ENCODE data around the gene OR2V1. TPM values are rescaled to one million over a fixed set of nuclear protein-coding genes. Genes with fewer than 3 reads are reported as not detected.
A peak's percentile ranks its signal among the peaks of the same experiment; 100 is the strongest.
"Not testable (repeated sequence)": the region's sequence is repeated elsewhere in the genome, so short reads cannot be mapped to it uniquely, and the experiment has no call there.

The OR2V1 gene, protein sequence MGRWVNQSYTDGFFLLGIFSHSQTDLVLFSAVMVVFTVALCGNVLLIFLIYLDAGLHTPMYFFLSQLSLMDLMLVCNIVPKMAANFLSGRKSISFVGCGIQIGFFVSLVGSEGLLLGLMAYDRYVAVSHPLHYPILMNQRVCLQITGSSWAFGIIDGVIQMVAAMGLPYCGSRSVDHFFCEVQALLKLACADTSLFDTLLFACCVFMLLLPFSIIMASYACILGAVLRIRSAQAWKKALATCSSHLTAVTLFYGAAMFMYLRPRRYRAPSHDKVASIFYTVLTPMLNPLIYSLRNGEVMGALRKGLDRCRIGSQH
- not detected in 2 replicates for total RNA-seq (2014; rRNA removed; shearing (Covaris generic))

DNA sequence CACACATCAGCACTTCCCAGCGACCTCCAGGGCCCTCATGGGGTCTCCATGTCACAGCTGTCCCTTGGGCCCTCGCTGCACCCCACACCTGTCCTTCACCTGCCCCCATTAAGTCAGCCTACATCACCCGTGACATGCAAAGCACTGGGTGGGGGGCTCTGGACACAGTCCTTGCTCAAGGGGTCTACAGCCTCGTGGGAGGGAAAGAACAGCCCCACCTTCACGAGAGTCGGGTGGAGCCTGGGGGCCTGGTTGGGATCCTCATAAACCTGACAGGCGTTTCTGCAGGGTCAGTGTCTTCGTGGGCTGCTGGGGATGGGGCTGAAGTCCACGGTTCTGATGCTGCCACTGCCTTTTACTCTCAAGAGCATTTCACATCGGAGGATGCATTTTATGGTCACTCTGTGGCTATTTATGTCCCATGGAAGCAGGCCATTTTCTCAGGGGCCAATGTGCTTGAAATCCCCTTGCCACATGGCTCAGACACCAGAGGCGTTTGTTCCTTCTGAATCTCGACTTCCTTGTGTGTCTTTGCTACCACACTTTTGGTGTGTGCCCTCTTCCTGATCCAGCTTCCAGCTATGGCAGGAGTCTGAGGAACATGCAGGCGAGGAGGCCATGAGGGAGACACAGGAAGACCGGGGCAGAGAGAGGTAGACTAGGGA, at the start of gene OR2V1:
OR2V1 (minus strand) TSS at position 338 of the 665 bp plus-strand sequence. CDS start 5,865 bp downstream, outside the sequence.
- DNase-seq (ENCODE audit: low read depth), result no peak

DNA sequence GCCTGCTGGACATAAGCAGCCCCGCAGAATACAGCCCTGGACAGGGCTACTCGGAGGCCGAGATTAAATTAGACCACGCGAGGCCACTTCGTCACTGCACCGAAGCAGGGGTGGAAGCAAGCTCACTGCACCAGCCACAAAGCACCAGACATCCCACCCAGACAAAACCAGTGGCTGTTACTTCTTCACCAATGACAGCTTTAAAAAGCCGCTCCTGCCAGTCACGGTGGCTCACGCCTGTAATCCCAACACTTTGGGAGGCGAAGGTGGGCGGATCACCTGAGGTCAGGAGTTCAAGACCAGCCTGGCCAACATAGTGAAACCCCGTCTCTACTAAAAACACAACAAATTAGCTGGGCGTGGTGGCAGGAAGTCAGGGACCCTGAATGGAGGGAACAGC, 46.6 kb upstream of the OR2V1 start:
- not testable (repeated sequence) for DNase-seq (ENCODE audit: low read depth)

- no peak for DNase-seq (ENCODE audit: low read depth)
These were observed 45.4 kb upstream of the OR2V1 start for GRCh38 chr5:181176254-181176952.

GRCh38 chr5:181173420-181174342, 42.7 kb upstream of the OR2V1 start:
- DNase-seq (ENCODE audit: low read depth), result peak; percentile 43

GRCh38 chr5:181173027-181173419, 42.1 kb upstream of the OR2V1 start:
- DNase-seq (ENCODE audit: low read depth), result no peak

DNA sequence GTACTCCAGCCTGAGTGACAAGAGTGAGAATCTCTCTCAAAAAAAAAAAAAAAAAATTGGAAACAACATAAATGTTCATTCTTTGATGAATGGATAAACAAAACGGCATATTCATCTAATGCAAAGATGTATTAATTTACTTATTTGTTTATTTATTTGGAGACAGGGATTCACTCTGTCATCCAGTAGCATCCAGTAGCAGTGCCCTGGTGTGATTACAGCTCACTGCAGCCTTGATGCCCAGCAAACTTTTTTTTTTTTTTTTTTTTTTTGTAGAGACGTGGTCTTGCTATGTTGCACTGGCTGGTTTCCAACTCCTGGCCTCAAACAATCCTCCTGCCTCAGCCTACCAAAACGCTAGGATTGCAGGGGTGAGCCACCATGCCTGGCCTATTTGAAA, 40.8 kb upstream of the OR2V1 start:
- no peak for DNase-seq (ENCODE audit: low read depth)

DNA sequence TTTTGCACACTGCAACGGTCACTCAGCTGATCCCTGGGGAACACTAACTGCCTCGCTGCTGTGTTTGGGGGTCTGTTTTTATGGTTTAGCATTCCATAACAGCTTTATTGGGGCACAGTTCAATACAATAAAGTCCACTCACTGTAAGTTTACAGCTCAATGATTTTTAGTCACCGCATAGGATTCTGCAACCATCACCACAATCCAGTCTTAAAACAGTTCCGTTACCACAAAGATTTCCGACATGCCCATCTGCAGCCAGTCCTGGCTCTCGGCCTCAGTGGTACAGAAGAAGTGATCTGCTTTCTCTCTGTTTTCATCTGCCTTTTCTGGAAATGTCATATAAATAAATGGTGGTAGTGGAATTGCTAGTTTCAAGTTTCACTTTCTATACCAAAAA, 40.0 kb upstream of the OR2V1 start:
- DNase-seq (ENCODE audit: low read depth), result peak; percentile 52

DNA sequence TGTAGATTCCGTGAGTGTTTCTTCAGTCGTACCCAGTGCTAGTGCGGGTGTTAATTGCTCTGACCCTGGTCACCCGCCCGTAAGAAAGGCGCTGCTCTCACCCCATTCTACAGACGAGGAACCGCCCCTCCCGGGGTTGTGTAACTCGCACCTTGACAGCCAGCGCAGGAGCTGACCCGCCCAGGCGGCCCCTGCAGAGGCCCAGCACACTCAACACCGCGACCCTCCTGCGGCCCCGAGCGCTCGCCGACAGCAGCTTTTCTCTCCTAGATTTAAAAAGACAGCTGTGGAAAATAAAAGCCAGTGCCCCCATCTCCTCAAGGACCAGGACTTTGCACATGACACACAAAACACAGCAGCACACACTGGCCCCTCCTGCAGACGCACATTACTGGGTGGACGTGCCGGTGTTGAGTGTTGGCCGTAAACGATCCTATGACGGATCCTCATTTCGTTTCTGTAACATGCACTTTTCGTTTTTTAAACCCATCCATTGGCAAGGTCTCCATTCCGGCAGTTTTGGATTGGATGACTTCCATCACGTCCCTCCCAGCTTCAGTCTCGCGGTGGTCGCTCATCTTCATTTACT, 39.4 kb upstream of the OR2V1 start:
- no peak for DNase-seq (ENCODE audit: low read depth)

DNA sequence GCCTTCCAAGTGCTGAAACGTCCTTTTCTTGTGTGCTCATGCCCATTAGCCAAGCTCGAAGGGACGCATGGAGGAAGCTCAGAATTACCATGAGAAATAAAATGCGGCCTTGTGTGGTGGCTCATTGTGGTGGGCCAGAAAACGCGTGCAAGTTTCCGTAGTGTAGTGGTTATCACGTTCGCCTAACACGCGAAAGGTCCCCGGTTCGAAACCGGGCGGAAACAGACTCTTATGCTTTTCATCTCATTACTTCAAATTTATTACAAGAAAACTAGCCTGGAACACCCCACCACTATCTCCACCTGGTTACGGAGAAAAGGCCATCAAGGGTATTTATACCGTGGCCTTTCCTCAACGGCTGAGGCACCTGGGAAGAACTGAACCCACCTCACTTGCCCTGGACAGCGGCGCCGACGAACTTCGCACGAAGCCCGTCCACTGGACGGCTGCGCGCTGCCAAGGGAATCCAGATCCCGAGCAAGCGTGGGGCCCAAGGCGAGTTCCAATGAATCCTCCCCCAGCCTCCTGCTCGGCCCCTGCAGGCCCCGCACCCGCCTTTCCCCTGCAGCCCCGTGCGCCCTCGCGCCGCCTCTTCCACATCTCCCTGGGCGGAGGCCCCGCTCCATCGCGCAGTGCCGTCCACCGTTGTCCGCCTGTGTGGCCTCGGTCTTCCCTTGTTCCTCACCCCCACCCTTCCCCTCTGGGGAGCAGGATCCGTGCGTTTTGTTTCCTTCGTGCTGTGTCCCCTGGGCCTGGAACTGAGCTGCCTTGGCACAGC, 38.7 kb upstream of the OR2V1 start:
- peak; percentile 60 for DNase-seq (ENCODE audit: low read depth)

DNA sequence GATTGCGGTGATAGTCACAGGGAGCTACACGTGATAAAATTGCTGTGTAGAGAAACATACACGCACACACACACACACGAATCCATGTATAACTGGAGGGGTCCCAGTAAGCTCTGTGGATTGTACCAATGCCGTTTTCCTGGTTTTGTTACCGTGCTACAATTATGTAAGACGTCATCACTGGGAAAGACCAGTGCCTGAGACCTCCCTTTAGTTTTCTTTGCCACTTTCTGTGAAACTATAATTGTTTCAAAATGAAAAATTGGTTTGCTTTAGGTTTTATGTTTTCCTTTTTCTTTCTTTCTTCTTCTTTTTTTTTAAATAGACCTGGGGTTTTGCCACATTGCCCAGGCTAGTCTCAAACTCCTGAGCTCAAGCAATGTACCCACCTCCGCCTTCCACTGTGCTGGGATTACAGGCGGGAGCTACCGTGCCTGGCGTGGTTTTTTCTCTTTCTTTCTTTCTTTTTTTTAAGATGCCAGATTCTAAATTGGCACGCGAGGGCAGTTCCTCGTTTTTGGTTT, 37.7 kb upstream of the OR2V1 start:
- no peak for DNase-seq (ENCODE audit: low read depth)

DNA sequence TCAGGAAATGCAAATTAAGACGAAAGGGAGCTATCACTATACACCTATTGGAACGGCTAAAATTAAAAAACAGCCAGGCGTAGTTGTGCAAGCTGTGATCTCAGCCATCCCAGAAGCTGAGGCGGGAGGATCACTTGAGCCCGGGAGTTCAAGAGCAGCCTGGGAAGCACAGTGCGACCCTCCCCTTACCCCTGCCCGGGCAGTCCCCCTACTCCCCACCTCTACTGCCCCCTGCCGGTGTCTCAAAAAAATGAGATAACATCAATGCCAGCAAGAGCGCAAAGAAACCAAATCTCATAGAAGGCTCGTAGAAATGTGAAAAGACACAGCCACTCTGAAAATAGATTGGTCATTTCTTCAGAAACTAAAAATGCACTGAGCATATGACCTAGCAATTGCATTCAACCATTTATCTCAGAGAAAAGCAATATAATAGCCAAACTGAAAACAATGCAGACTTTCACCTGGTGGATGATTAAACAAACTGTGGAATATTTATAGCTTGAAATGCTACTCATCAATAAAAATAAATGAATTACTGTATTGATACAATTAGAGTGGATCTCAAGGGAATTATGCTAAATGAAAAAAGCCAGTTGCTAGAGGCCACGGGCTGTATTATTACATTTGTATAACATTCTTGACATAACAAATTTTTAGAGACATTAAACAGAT, 37.0 kb upstream of the OR2V1 start:
- DNase-seq (ENCODE audit: low read depth), result peak; percentile 29

DNA sequence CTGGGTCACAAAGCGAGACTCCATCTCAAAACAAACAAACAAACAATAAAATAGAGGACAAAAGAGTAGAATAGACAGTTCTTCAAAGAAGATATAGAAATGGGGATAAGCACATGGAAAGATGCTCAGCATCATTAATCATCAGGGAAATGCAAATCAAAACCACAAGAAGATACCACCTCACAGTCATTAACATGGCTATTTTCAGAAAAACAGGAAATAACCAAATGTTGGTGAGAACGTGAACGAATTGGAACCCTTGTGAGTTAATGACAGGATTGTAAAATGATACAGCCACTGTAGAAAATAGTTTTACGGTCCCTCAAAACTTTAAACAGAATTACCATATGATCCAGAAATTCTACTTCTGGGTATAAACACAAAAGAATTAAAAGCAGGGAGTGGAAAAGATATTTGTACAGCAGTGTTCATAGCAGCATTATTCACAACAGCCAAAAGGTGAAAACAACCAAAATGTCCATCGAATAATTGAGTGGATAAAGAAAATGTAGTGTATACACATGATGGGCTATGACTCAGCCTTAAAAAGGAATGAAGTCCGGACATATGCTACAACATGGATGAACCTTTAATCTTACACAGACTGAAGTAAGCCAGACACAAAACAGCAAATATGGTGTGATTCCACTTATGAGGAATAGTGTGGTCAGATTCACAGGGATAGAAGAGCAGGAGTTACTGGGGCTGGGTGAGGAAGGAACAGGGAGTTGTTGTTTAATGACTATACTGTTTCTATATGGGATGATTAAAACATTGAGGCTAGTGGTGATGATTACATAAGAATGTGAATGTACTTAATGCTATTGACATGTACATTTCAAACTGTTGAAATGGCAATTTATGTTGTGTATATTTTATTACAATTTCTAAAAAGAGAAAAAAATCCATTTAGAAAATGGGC, 36.1 kb upstream of the OR2V1 start:
- DNase-seq (ENCODE audit: low read depth), result peak; percentile 29

GRCh38 chr5:181164076-181164952, 33.3 kb upstream of the OR2V1 start:
- no peak for DNase-seq (ENCODE audit: low read depth)

- no peak for DNase-seq (ENCODE audit: low read depth)
These were observed 32.6 kb upstream of the OR2V1 start for GRCh38 chr5:181163487-181164075.

GRCh38 chr5:181161534-181162175, 30.7 kb upstream of the OR2V1 start:
- DNase-seq (ENCODE audit: low read depth), result no peak

- DNase-seq (ENCODE audit: low read depth), result peak; percentile 78
These were observed 30.0 kb upstream of the OR2V1 start for GRCh38 chr5:181160755-181161533.

Measured in RPMI7951 (cell line).